K562 (cell line): ENCODE results near the gene NUP214. TPM values are rescaled to one million over a fixed set of nuclear protein-coding genes. Genes with fewer than 3 reads are reported as not detected.

Experiments
- ATAC-seq: fragments of 200-7000 bp; cut with Tn5 transposase; 3 replicates; pipeline ENCODE4 v1.9.1; 2020; ENCODE audit warnings: moderate library complexity
- BruUV-seq: library from RNA; stranded (reverse); fragments of 400-500 nt; replicated peaks from 2 replicates; lab custom pipeline; 2021; lab: Mats Ljungman, UMichigan
- CTCF ChIA-PET: fragments of 300-600 bp; formaldehyde crosslinking; extraction: SDS; loops from one replicate; lab custom pipeline; 2021; ENCODE audit warnings: low intra/inter-chr PET ratio; lab: Yijun Ruan, JAX
- POLR2A ChIA-PET: fragments of 300-600, 350-650 bp; sonication (Branson Sonifier 250); formaldehyde crosslinking; extraction: SDS; loops from one replicate; lab custom pipeline; 2021; ENCODE audit warnings: antibody characterized with exemption, inconsistent platforms; lab: Yijun Ruan, JAX
- DNase-seq, 4 experiments: peaks; one replicate each; pipeline versions ENCODE4 v3.0.0 to v3.0.0-alpha.2; 2011 to 2018; ENCODE audit warnings: low spot score in 3 of 4, mixed read lengths in 3 of 4; ENCODE audit errors: extremely low read depth in 1 of 4
- FAIRE-seq: peaks from 2 replicates; lab custom pipeline; 2011; peaks lifted over from hg19 to GRCh38; lab: Jason Lieb, UNC
- H2AFZ ChIP-seq: 2 replicates; pipeline ENCODE4 v1.6.0; 2011; ENCODE audit warnings: low read depth, low read length, control low read depth, inconsistent platforms
- H3K27ac ChIP-seq: fragments of 200-600 bp; 3 replicates; pipeline ENCODE4 v1.8.0; 2011; ENCODE audit warnings: low read depth, mild to moderate bottlenecking, control low read depth, inconsistent platforms, low read length, moderate library complexity, mixed read lengths; ENCODE audit errors: extremely low read depth
- H3K27me3 ChIP-seq, 2 experiments: fragments of 300-600 bp in 1 of 2; 2 replicates in 1 of 2; 3 replicates in 1 of 2; pipeline versions ENCODE4 v1.6.0 to v1.8.0; 2011; ENCODE audit warnings: inconsistent platforms in 2 of 2, low read length in 2 of 2, mild to moderate bottlenecking in 1 of 2, mixed read lengths in 1 of 2, moderate library complexity in 1 of 2; ENCODE audit not compliant: control insufficient read depth in 2 of 2, insufficient read depth in 2 of 2
- H3K36me3 ChIP-seq: fragments of 300-600 bp; 3 replicates; pipeline ENCODE4 v1.8.0; 2011; ENCODE audit warnings: mild to moderate bottlenecking, low read length, inconsistent platforms; ENCODE audit not compliant: control insufficient read depth, insufficient read depth
- H3K4me1 ChIP-seq, 2 experiments: fragments of 200-600 bp in 1 of 2; replicated peaks in 1 of 2; 2 replicates in 1 of 2; 3 replicates in 1 of 2; pipeline versions ENCODE4 v1.5.1 to v1.8.0; 2011; ENCODE audit warnings: inconsistent platforms in 2 of 2, low read length in 2 of 2, mild to moderate bottlenecking in 1 of 2, mixed read lengths in 1 of 2, moderate library complexity in 1 of 2; ENCODE audit not compliant: control insufficient read depth in 2 of 2, insufficient read depth in 2 of 2
- H3K4me2 ChIP-seq: 2 replicates; pipeline ENCODE4 v1.6.1; 2011; ENCODE audit warnings: low read length, control low read depth, inconsistent platforms, mixed read lengths; ENCODE audit not compliant: insufficient read depth
- H3K4me3 ChIP-seq: fragments of 200-600 bp; sonication (generic), shearing (Covaris generic); 2 replicates; pipeline ENCODE4 v1.5.1; 2016; ENCODE audit warnings: control low read depth, inconsistent platforms
- H3K79me2 ChIP-seq: fragments of 200-600 bp; 3 replicates; pipeline ENCODE4 v1.8.0; 2011; ENCODE audit warnings: low read length, inconsistent platforms; ENCODE audit not compliant: control insufficient read depth, insufficient read depth
- H3K9ac ChIP-seq, 2 experiments: 2 replicates each; pipeline versions ENCODE4 v1.6.0 to v1.6.1; 2011; ENCODE audit warnings: low read depth in 2 of 2, low read length in 2 of 2, control low read depth in 1 of 2, inconsistent platforms in 1 of 2, mild to moderate bottlenecking in 1 of 2, mixed read lengths in 1 of 2; ENCODE audit not compliant: insufficient read depth in 1 of 2
- H3K9me1 ChIP-seq: one replicate; pipeline ENCODE4 v1.6.0; 2011; ENCODE audit warnings: inconsistent platforms, mild to moderate bottlenecking, low read length, moderate library complexity; ENCODE audit not compliant: control insufficient read depth, insufficient read depth
- H3K9me3 ChIP-seq: replicated peaks from 2 replicates; pipeline ENCODE4 v1.5.1; 2011; ENCODE audit warnings: low read depth, low read length, inconsistent platforms; ENCODE audit not compliant: control insufficient read depth, insufficient read depth
- H4K20me1 ChIP-seq: replicated peaks from 2 replicates; pipeline ENCODE4 v1.6.1; 2011; ENCODE audit warnings: low read length, inconsistent platforms, mixed read lengths; ENCODE audit not compliant: control insufficient read depth, insufficient read depth
- COPS2 ChIP-seq: fragments of 450-650 bp; conservative IDR thresholded peaks from 2 replicates; pipeline ENCODE4 v1.6.1; 2016; ENCODE audit warnings: mild to moderate bottlenecking, moderate library complexity
- GTF2B ChIP-seq: IDR thresholded peaks from 2 replicates; pipeline ENCODE4 v1.6.1; 2011; ENCODE audit not compliant: insufficient read length; ENCODE audit errors: extremely low read depth
- NCOA6 ChIP-seq: fragments of 450-650 bp; IDR thresholded peaks from 2 replicates; pipeline ENCODE4 v1.6.1; 2017; ENCODE audit warnings: mild to moderate bottlenecking
- NFE2L1 ChIP-seq: fragments of 450-650 bp; IDR thresholded peaks from 2 replicates; pipeline ENCODE4 v1.6.1; 2016; ENCODE audit warnings: missing genetic modification characterization, low read depth, mild to moderate bottlenecking, missing compliant biosample characterization, moderate library complexity, borderline replicate concordance
- NFIC ChIP-seq: fragments of 450-650 bp; IDR thresholded peaks from 2 replicates; pipeline ENCODE4 v1.6.1; 2017; ENCODE audit warnings: mild to moderate bottlenecking, inconsistent platforms
- PKNOX1 ChIP-seq: fragments of 450-650 bp; IDR thresholded peaks from 2 replicates; pipeline ENCODE4 v1.6.1; 2016
- PTBP1 ChIP-seq: fragments of 200-400 bp; formaldehyde crosslinking; IDR thresholded peaks from 2 replicates; pipeline ENCODE4 v1.6.1; 2017; ENCODE audit warnings: low read depth, low read length
- TFE3 ChIP-seq: fragments of 450-650 bp; formaldehyde crosslinking; IDR thresholded peaks from 2 replicates; pipeline ENCODE4 v1.4.0; 2020; ENCODE audit warnings: mild to moderate bottlenecking, mixed read lengths
- ZNF253 ChIP-seq: fragments of 250-450 bp; sonication (Bioruptor Pico); conservative IDR thresholded peaks from 2 replicates; pipeline ENCODE4 v1.6.1; 2021; ENCODE audit warnings: mild to moderate bottlenecking
- WGBS: fragments of 100-300 bp; shearing (Covaris generic); methylation state at CpG from one replicate; pipeline ENCODE4 v1.1.6; 2016; ENCODE audit warnings: low coverage, mixed read lengths; ENCODE audit not compliant: insufficient coverage; ENCODE audit errors: missing lambda C conversion rate; 5-methylcytosine and 5-hydroxymethylcytosine counted together
- in situ Hi-C: fragments of 300-500 bp; cut with MboI; formaldehyde crosslinking; loops from 4 replicates; pipeline ENCODE4 v1.15.0; 2018; ENCODE audit warnings: inconsistent platforms, mixed read lengths
- intact Hi-C: fragments of 100-400 bp; cut with micrococcal nuclease; formaldehyde crosslinking; loops from 2 replicates; pipeline ENCODE4 v1.14.2; 2022
- polyA plus RNA-seq, 8 experiments: library from polyadenylated mRNA; depleted of rRNA in 4 of 8; stranded (reverse) in 5 of 8; unstranded in 3 of 8; fragments of >200 nt; fragmentation: Nextera tagmentation in 2 of 8; fragmentation: Illumina TruSeq in 1 of 8; extraction: Ambion mirVana in 2 of 8; extraction: Trizol in 1 of 8; gene quantifications; 2 replicates each; pipeline versions ENCODE4 v1.2.1 to v1.2.3, GENCODE V29; 2011 to 2014; ENCODE audit warnings: inconsistent platforms in 1 of 8, missing spikeins in 1 of 8
- total RNA-seq, 7 experiments: library from RNA; depleted of rRNA in 6 of 7; stranded (reverse); fragments of >200 nt in 6 of 7; fragmentation: Illumina TruSeq in 2 of 7; extraction: Trizol in 2 of 7; gene quantifications; 2 replicates each; pipeline versions ENCODE4 v1.2.1 to v1.2.3, GENCODE V29; 2011 to 2021; ENCODE audit warnings: low replicate concordance in 1 of 7

NUP214 gene
- total and polyA plus RNA-seq, 9 of the 15 experiments (the other 6 are each of a cell fraction or from before 2014, with no cell fraction given) = 56.9 to 332 (median 97.1) TPM

GRCh38 chr9:131161585-131161984, 36.2 kb downstream of the NUP214 start:
- H3K4me2 ChIP-seq = no peak overlapping the region
- no peak for TF ChIP-seq NFIC
- in situ Hi-C loops (no loop called here), intact Hi-C loops (no loop called here)
- WGBS = 90% methylated on average over 6 of the region's 6 CpGs
- FAIRE-seq = no peak
- CTCF ChIA-PET = interaction anchor here (1.0 kb wide), 1 partner anchor 17 kb away, joined by 3 read pairs; no protein-coding TSS in a partner anchor
- no peaks in the 10 kb centered on the region; the same call in 1 of the 2 replicates for H4K20me1 ChIP-seq
- POLR2A ChIA-PET = interaction anchor here (0.7 to 12.0 kb wide), 10 partner anchors 9 to 192 kb away, joined by 4 to 300 read pairs (median 8); partner anchors contain the start of gene NUP214
- no peaks in the 10 kb centered on the region for H3K9me1 ChIP-seq
- ATAC-seq = 0 out of 3 replicates have a peak, but pooled peaks have one; percentile 8
- H2AFZ ChIP-seq = no peak overlapping the region
- H3K36me3 ChIP-seq = peaks cover 98% of the 10 kb centered on the region
- no peak overlapping the region for H3K9ac ChIP-seq
- no peaks in the 10 kb centered on the region for H3K4me1 ChIP-seq
- no TSS peak for BruUV-seq
- no peaks in the 10 kb centered on the region for H3K27me3 ChIP-seq
- no peaks in the 10 kb centered on the region for H3K9me3 ChIP-seq
- H3K79me2 ChIP-seq = peaks cover 9% of the 10 kb centered on the region; the same call in 2 of the 3 replicates
- no peak overlapping the region for H3K27ac ChIP-seq
- DNase-seq = no peak
- no peak overlapping the region for H3K4me3 ChIP-seq

GRCh38 chr9:131162886-131163285, 37.5 kb downstream of the NUP214 start:
- H3K9me1 ChIP-seq = no peaks in the 10 kb centered on the region
- H3K9ac ChIP-seq = no peak overlapping the region
- peaks cover 7% of the 10 kb centered on the region; the same call in 1 of the 2 replicates for H4K20me1 ChIP-seq
- no peaks in the 10 kb centered on the region for H3K9me3 ChIP-seq
- H3K27ac ChIP-seq = no peak overlapping the region
- in situ Hi-C loops = no loop called here
- no peaks in the 10 kb centered on the region for H3K4me1 ChIP-seq
- 97% methylated on average over 4 of the region's 4 CpGs for WGBS
- peaks cover 15% of the 10 kb centered on the region; the same call in 2 of the 3 replicates for H3K79me2 ChIP-seq
- no peak overlapping the region for H2AFZ ChIP-seq
- CTCF ChIA-PET = interaction anchor here (1.0 kb wide), 1 partner anchor 16 kb away, joined by 3 read pairs; no protein-coding TSS in a partner anchor
- FAIRE-seq (no peak), ATAC-seq (no peak), DNase-seq (no peak)
- intact Hi-C loops = loop anchor here (2.0 kb wide), 1 partner anchor 106 kb away; no protein-coding TSS in a partner anchor
- POLR2A ChIA-PET = interaction anchor here (1.3 to 12.0 kb wide), 9 partner anchors 8 to 50 kb away, joined by 5 to 300 read pairs (median 9); partner anchors contain the start of gene NUP214
- no peak overlapping the region for H3K4me3 ChIP-seq
- H3K4me2 ChIP-seq = no peak overlapping the region
- H3K36me3 ChIP-seq = peaks cover 98% of the 10 kb centered on the region
- TF ChIP-seq PTBP1 = no peak
- no peak for TF ChIP-seq ZNF253 (CRISPR knock-in tag)
- no peak for TF ChIP-seq PKNOX1
- no peak for TF ChIP-seq GTF2B
- TF ChIP-seq NCOA6 = no peak
- no peak for TF ChIP-seq TFE3 (CRISPR knock-in tag)
- no peak for TF ChIP-seq NFE2L1 (tag)
- TF ChIP-seq COPS2 = no peak
- no peaks in the 10 kb centered on the region for H3K27me3 ChIP-seq
- no TSS peak for BruUV-seq
